ENCODE results near the gene KCNC4.

DNA sequence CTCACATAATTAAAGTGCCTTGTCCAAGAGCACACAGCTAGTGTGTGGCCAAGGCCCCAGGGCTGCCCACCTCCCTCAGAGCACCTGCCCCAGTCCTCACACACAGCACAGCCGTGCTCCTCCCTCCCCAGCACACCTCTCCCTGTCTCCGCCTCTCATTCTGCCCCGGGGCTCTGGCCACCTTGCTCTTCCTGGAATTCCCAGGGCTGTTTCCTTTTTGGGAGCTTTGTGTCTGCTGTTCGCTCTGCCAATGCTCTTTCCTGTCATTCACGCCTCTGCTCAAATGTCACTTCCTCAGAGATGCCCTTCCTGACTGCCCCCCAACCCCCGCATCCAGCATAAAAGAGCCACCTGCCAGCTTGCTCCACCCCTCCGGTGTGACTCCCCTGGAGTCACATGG, 46.5 kb upstream of the KCNC4 start:
- TF ChIP-seq CTCF (conservative IDR thresholded peaks at IDR 0.05 in 1 of 2, IDR thresholded peaks at IDR 0.05 in 1 of 2; ENCODE audit: low read depth in 1 of 2, low read length in 2 of 2) (no peak), EZH2 (IDR thresholded peaks at IDR 0.05; ENCODE audit: low read length, missing control alignments) (no peak)
